K562 (cell line): Measurements from ENCODE around the gene ZDHHC3.

Experiments
- CHD2 ChIP-seq: IDR thresholded peaks from 2 replicates; pipeline ENCODE4 v1.6.1; 2011; ENCODE audit warnings: low read depth, low read length
- CHD4 ChIP-seq: fragments of 200-600 bp; sonication (generic); IDR thresholded peaks from 3 replicates; pipeline ENCODE4 v1.6.1; 2012; ENCODE audit warnings: low read depth, mild to moderate bottlenecking, mixed read lengths, low read length, inconsistent platforms; ENCODE audit not compliant: insufficient read depth, insufficient replicate concordance, poor library complexity, severe bottlenecking
- ETV6 ChIP-seq, 3 experiments: fragments of 150-350 bp in 1 of 3; sonication (generic) in 1 of 3; formaldehyde crosslinking in 1 of 3; IDR thresholded peaks; 2 replicates each; pipeline versions ENCODE4 v1.6.1 to v1.8.0; 2014 to 2022; ENCODE audit warnings: borderline replicate concordance in 2 of 3, low read depth in 2 of 3, antibody characterized with exemption in 1 of 3, low read length in 1 of 3, mild to moderate bottlenecking in 1 of 3, missing genetic modification reagents in 1 of 3
- FUS ChIP-seq: fragments of 200-400 bp; formaldehyde crosslinking; optimal IDR thresholded peaks from 2 replicates; pipeline ENCODE3; 2017; ENCODE audit warnings: low read depth, low read length
- GABPA ChIP-seq: fragments of 200-800 bp; sonication (Bioruptor generic); conservative IDR thresholded peaks from 2 replicates; pipeline ENCODE4 v1.6.1; 2016; ENCODE audit warnings: low read depth, missing genetic modification characterization, missing compliant biosample characterization
- GATA2 ChIP-seq: sonication (generic); formaldehyde crosslinking; IDR thresholded peaks from 2 replicates; pipeline ENCODE4 v1.4.0; 2020; ENCODE audit warnings: mild to moderate bottlenecking, missing genetic modification reagents
- RBM14 ChIP-seq: fragments of 200-400 bp; formaldehyde crosslinking; IDR thresholded peaks from 2 replicates; pipeline ENCODE4 v1.6.1; 2018; ENCODE audit warnings: low read depth, mild to moderate bottlenecking, low read length, moderate library complexity, borderline replicate concordance; ENCODE audit not compliant: insufficient read depth
- SMAD2 ChIP-seq: fragments of 150-350 bp; IDR thresholded peaks from 2 replicates; pipeline ENCODE4 v1.6.1; 2014; ENCODE audit warnings: low read depth, mild to moderate bottlenecking, low read length
- TAF9B ChIP-seq: fragments of 450-650 bp; IDR thresholded peaks from 2 replicates; pipeline ENCODE4 v1.6.1; 2018; ENCODE audit warnings: mild to moderate bottlenecking; ENCODE audit not compliant: partially characterized antibody
- ZNF140 ChIP-seq: fragments of 250-450 bp; sonication (Bioruptor Pico); IDR thresholded peaks from 2 replicates; pipeline ENCODE4 v1.8.0; 2021; ENCODE audit warnings: moderate library complexity, mild to moderate bottlenecking, inconsistent platforms
- TF ChIP-seq, protein P1 (sequence below): fragments of 450-650 bp; IDR thresholded peaks from 2 replicates; pipeline ENCODE4 v1.7.1; 2018; ENCODE audit warnings: mild to moderate bottlenecking, low read depth; ENCODE audit not compliant: partially characterized antibody
- TF ChIP-seq, protein P2 (sequence below): fragments of 450-650 bp; formaldehyde crosslinking; IDR thresholded peaks from 2 replicates; pipeline ENCODE4 v1.4.0; 2022; ENCODE audit warnings: mild to moderate bottlenecking, moderate library complexity
- TF ChIP-seq, protein P3 (sequence below): sonication (generic); formaldehyde crosslinking; IDR thresholded peaks from 2 replicates; pipeline ENCODE4 v1.8.0; 2022; ENCODE audit warnings: missing genetic modification reagents, mild to moderate bottlenecking, borderline replicate concordance
- TF ChIP-seq, protein P4 (sequence below), 3 experiments: IDR thresholded peaks in 2 of 3; conservative IDR thresholded peaks in 1 of 3; 2 replicates each; pipeline ENCODE4 v1.5.1; 2011 to 2012; ENCODE audit warnings: low read length in 3 of 3, mild to moderate bottlenecking in 3 of 3, control low read depth in 2 of 3, improper control_type of control experiment in 1 of 3, inconsistent platforms in 1 of 3, low read depth in 1 of 3, mixed read lengths in 1 of 3, moderate library complexity in 1 of 3; ENCODE audit not compliant: insufficient read depth in 2 of 3

DNA sequence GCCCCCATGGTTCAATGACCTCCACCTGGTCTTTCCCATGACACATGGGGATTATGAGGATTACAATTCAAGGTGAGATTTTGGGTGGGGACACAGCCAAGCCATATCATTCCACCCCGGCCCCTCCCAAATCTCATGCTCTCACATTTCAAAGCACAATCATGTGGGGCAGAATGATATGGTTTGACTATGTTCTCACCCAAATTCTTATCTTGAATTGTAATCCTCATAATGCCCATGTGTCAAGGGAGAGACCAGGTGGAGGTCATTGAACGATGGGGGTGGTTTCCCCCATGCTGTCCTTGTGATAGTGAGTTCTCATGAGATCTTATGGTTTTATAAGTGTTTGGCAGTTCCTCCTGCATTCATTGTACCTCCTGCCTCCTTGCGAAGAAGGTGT is 47.7 kb upstream of the ZDHHC3 start:
- TF ChIP-seq, protein P1, sequence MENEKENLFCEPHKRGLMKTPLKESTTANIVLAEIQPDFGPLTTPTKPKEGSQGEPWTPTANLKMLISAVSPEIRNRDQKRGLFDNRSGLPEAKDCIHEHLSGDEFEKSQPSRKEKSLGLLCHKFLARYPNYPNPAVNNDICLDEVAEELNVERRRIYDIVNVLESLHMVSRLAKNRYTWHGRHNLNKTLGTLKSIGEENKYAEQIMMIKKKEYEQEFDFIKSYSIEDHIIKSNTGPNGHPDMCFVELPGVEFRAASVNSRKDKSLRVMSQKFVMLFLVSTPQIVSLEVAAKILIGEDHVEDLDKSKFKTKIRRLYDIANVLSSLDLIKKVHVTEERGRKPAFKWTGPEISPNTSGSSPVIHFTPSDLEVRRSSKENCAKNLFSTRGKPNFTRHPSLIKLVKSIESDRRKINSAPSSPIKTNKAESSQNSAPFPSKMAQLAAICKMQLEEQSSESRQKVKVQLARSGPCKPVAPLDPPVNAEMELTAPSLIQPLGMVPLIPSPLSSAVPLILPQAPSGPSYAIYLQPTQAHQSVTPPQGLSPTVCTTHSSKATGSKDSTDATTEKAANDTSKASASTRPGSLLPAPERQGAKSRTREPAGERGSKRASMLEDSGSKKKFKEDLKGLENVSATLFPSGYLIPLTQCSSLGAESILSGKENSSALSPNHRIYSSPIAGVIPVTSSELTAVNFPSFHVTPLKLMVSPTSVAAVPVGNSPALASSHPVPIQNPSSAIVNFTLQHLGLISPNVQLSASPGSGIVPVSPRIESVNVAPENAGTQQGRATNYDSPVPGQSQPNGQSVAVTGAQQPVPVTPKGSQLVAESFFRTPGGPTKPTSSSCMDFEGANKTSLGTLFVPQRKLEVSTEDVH = no peak
- TF ChIP-seq CHD4 = no peak
- TF ChIP-seq, protein P2, sequence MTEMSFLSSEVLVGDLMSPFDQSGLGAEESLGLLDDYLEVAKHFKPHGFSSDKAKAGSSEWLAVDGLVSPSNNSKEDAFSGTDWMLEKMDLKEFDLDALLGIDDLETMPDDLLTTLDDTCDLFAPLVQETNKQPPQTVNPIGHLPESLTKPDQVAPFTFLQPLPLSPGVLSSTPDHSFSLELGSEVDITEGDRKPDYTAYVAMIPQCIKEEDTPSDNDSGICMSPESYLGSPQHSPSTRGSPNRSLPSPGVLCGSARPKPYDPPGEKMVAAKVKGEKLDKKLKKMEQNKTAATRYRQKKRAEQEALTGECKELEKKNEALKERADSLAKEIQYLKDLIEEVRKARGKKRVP (CRISPR knock-in tag) = no peak
- no peak for TF ChIP-seq TAF9B
- no peak for TF ChIP-seq SMAD2
- TF ChIP-seq, protein P3, sequence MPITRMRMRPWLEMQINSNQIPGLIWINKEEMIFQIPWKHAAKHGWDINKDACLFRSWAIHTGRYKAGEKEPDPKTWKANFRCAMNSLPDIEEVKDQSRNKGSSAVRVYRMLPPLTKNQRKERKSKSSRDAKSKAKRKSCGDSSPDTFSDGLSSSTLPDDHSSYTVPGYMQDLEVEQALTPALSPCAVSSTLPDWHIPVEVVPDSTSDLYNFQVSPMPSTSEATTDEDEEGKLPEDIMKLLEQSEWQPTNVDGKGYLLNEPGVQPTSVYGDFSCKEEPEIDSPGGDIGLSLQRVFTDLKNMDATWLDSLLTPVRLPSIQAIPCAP (CRISPR knock-in tag) = no peak
- TF ChIP-seq, protein P4, sequence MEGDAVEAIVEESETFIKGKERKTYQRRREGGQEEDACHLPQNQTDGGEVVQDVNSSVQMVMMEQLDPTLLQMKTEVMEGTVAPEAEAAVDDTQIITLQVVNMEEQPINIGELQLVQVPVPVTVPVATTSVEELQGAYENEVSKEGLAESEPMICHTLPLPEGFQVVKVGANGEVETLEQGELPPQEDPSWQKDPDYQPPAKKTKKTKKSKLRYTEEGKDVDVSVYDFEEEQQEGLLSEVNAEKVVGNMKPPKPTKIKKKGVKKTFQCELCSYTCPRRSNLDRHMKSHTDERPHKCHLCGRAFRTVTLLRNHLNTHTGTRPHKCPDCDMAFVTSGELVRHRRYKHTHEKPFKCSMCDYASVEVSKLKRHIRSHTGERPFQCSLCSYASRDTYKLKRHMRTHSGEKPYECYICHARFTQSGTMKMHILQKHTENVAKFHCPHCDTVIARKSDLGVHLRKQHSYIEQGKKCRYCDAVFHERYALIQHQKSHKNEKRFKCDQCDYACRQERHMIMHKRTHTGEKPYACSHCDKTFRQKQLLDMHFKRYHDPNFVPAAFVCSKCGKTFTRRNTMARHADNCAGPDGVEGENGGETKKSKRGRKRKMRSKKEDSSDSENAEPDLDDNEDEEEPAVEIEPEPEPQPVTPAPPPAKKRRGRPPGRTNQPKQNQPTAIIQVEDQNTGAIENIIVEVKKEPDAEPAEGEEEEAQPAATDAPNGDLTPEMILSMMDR (IDR thresholded peaks at IDR 0.05 in 2 of 3, conservative IDR thresholded peaks at IDR 0.05 in 1 of 3; ENCODE audit: insufficient read depth in 2 of 3, low read depth in 1 of 3, low read length in 3 of 3) = no peak
- no peak for TF ChIP-seq GATA2 (CRISPR knock-in tag)
- no peak for TF ChIP-seq ETV6 (IDR thresholded peaks at IDR 0.05; ENCODE audit: borderline replicate concordance in 1 of 2, low read depth in 2 of 2, low read length in 1 of 2)
- no peak for TF ChIP-seq ETV6 (CRISPR knock-in tag; IDR thresholded peaks at IDR 0.05; ENCODE audit: borderline replicate concordance)
- no peak for TF ChIP-seq RBM14
- no peak for TF ChIP-seq ZNF140
- TF ChIP-seq CHD2 = no peak
- no peak for TF ChIP-seq FUS
- TF ChIP-seq GABPA (tag) = no peak
